Vagina (tissue), 2 donors: Measurements from ENCODE around the gene FBXW11. TPM values are rescaled to one million over a fixed set of nuclear protein-coding genes. Genes with fewer than 3 reads are reported as not detected.

Experiments used
- DNase-seq, 2 donors: peaks; one replicate each; pipeline ENCODE4 v3.0.0-alpha.2; 2017; ENCODE audit errors: extremely low spot score in 2 of 2
- H3K27ac ChIP-seq: fragments of 200-600 bp; sonication (generic); one replicate; pipeline ENCODE4 v1.5.1; 2019
- H3K27me3 ChIP-seq: fragments of 200-600 bp; sonication (generic); one replicate; pipeline ENCODE4 v1.5.1; 2019
- H3K36me3 ChIP-seq, 2 donors: fragments of 200-600 bp; sonication (generic); one replicate each; pipeline ENCODE4 v1.5.1; 2017 to 2019
- H3K4me1 ChIP-seq: fragments of 200-600 bp; sonication (generic); one replicate; pipeline ENCODE4 v1.5.1; 2019
- H3K4me3 ChIP-seq, 2 donors: fragments of 200-600 bp; sonication (generic); 1 replicate in 1 of 2; 2 replicates in 1 of 2; pipeline ENCODE4 v1.5.1; 2016 to 2019
- H3K9me3 ChIP-seq: fragments of 200-600 bp; sonication (generic); one replicate; pipeline ENCODE4 v1.5.1; 2019
- CTCF ChIP-seq, 3 experiments: fragments of 450-650 bp in 2 of 3; fragments of 200-600 bp in 1 of 3; sonication (generic) in 1 of 3; IDR thresholded peaks; one replicate each; pipeline ENCODE4 v1.5.1; 2017 to 2019; ENCODE audit warnings: antibody characterized with exemption in 3 of 3, mild to moderate bottlenecking in 2 of 3, moderate library complexity in 2 of 3
- POLR2A ChIP-seq, 2 donors: fragments of 450-650 bp; IDR thresholded peaks; one replicate each; pipeline ENCODE4 v1.6.1; 2017; ENCODE audit warnings: antibody characterized with exemption in 2 of 2, mild to moderate bottlenecking in 2 of 2, moderate library complexity in 2 of 2
- POLR2AphosphoS5 ChIP-seq, 2 donors: sonication (generic); formaldehyde crosslinking; IDR thresholded peaks; one replicate each; pipeline ENCODE4 v1.9.0; 2017; ENCODE audit warnings: antibody characterized with exemption in 2 of 2, mild to moderate bottlenecking in 2 of 2, low read depth in 1 of 2; ENCODE audit not compliant: insufficient read depth in 1 of 2
- intact Hi-C: fragments of 100-400 bp; cut with DNase I; formaldehyde crosslinking; loops from one replicate; pipeline ENCODE4 v1.15.1; 2023
- total RNA-seq: library from RNA; depleted of rRNA; stranded (reverse); fragments of >200 nt; gene quantifications from one replicate; pipeline ENCODE4 v1.2.3, GENCODE V29; 2016

FBXW11 gene
- total RNA-seq, 1 donor from 2014 or later: 40.5 TPM

GRCh38 chr5:171968531-171968930, 37.9 kb downstream of the FBXW11 start:
- Histone ChIP-seq H3K27me3 (no peaks in the 10 kb centered on the region), H3K9me3 (no peaks in the 10 kb centered on the region), H3K36me3 (no peaks in the 10 kb centered on the region), H3K4me3 (no peak overlapping the region), H3K27ac (no peak overlapping the region), H3K4me1 (peaks cover 47% of the 10 kb centered on the region)
- intact Hi-C loops: no loop called here
- DNase-seq: no peak
- TF ChIP-seq POLR2AphosphoS5 (IDR thresholded peaks at IDR 0.05; ENCODE audit: insufficient read depth in 1 of 2, low read depth in 1 of 2) (no peak), POLR2A (IDR thresholded peaks at IDR 0.05) (no peak), CTCF (IDR thresholded peaks at IDR 0.05) (no peak)

- Histone ChIP-seq H3K9me3 (no peaks in the 10 kb centered on the region), H3K4me1 (peaks cover 61% of the 10 kb centered on the region), H3K27me3 (no peaks in the 10 kb centered on the region), H3K36me3 (no peaks in the 10 kb centered on the region), H3K4me3 (no peak overlapping the region), H3K27ac (no peak overlapping the region)
- intact Hi-C loops: no loop called here
- TF ChIP-seq POLR2A (IDR thresholded peaks at IDR 0.05) (no peak), POLR2AphosphoS5 (IDR thresholded peaks at IDR 0.05; ENCODE audit: insufficient read depth in 1 of 2, low read depth in 1 of 2) (no peak), CTCF (IDR thresholded peaks at IDR 0.05) (no peak)
- DNase-seq: no peak
These were observed 39.5 kb downstream of the FBXW11 start for GRCh38 chr5:171966964-171967363.

GRCh38 chr5:171966270-171966669, 40.2 kb downstream of the FBXW11 start:
- no peak overlapping the region for H3K4me3 ChIP-seq
- DNase-seq: no peak
- no peaks in the 10 kb centered on the region for H3K9me3 ChIP-seq
- H3K36me3 ChIP-seq: no peaks in the 10 kb centered on the region
- H3K27ac ChIP-seq: no peak overlapping the region
- intact Hi-C loops: no loop called here
- H3K4me1 ChIP-seq: peaks cover 54% of the 10 kb centered on the region
- TF ChIP-seq CTCF (IDR thresholded peaks at IDR 0.05) (no peak), POLR2AphosphoS5 (IDR thresholded peaks at IDR 0.05; ENCODE audit: insufficient read depth in 1 of 2, low read depth in 1 of 2) (no peak), POLR2A (IDR thresholded peaks at IDR 0.05) (no peak)
- no peaks in the 10 kb centered on the region for H3K27me3 ChIP-seq

- intact Hi-C loops: no loop called here
- Histone ChIP-seq H3K36me3 (no peaks in the 10 kb centered on the region), H3K9me3 (no peaks in the 10 kb centered on the region), H3K4me1 (peaks cover 52% of the 10 kb centered on the region), H3K27me3 (no peaks in the 10 kb centered on the region), H3K4me3 (no peak overlapping the region), H3K27ac (no peak overlapping the region)
- no peak for DNase-seq
- TF ChIP-seq POLR2AphosphoS5 (IDR thresholded peaks at IDR 0.05; ENCODE audit: insufficient read depth in 1 of 2, low read depth in 1 of 2) (no peak), POLR2A (IDR thresholded peaks at IDR 0.05) (no peak), CTCF (IDR thresholded peaks at IDR 0.05) (no peak)
These were observed 40.7 kb downstream of the FBXW11 start for GRCh38 chr5:171965745-171966144.

- H3K27me3 ChIP-seq: no peaks in the 10 kb centered on the region
- TF ChIP-seq CTCF (IDR thresholded peaks at IDR 0.05) (no peak), POLR2A (IDR thresholded peaks at IDR 0.05) (no peak), POLR2AphosphoS5 (IDR thresholded peaks at IDR 0.05; ENCODE audit: insufficient read depth in 1 of 2, low read depth in 1 of 2) (no peak)
- H3K4me1 ChIP-seq: peaks cover 63% of the 10 kb centered on the region
- no peaks in the 10 kb centered on the region for H3K9me3 ChIP-seq
- intact Hi-C loops: no loop called here
- H3K27ac ChIP-seq: no peak overlapping the region
- no peaks in the 10 kb centered on the region for H3K36me3 ChIP-seq
- DNase-seq: no peak
- no peak overlapping the region for H3K4me3 ChIP-seq
These were observed 43.0 kb downstream of the FBXW11 start for GRCh38 chr5:171963416-171963815.
